Left lobe of liver (tissue), 2 donors: ENCODE measurements around the gene CDC5L. TPM values are rescaled to one million over a fixed set of nuclear protein-coding genes. Genes with fewer than 3 reads are reported as not detected.

Source experiments
- ATAC-seq: fragments of 200-7000 bp; cut with Tn5 transposase; one replicate; pipeline ENCODE4 v1.9.1; 2020; ENCODE audit warnings: mild to moderate bottlenecking, moderate library complexity
- DNase-seq: peaks from one replicate; pipeline ENCODE4 v3.0.0-alpha.2; 2020; ENCODE audit warnings: low spot score
- total RNA-seq: library from RNA; stranded (reverse); gene quantifications from one replicate; pipeline ENCODE4 v1.2.1, GENCODE V29; 2021
- donor health status: DM: no; HTN: no; CAD: no; lungs with moderate emphysema.
- donor health status: DM: no; HTN: yes; CAD: no.

CDC5L gene
- total RNA-seq, 1 donor from 2014 or later, result 10.2 TPM

GRCh38 chr6:44494011-44494501, 106.5 kb downstream of the CDC5L start:
- DNase-seq, result peak; percentile 28
- ATAC-seq, result peak; percentile 87

- peak; percentile 39 for DNase-seq
- no peak for ATAC-seq
These were observed 107.8 kb downstream of the CDC5L start for GRCh38 chr6:44495036-44495901.

- ATAC-seq (no peak), DNase-seq (peak; percentile 30)
These were observed 109.3 kb downstream of the CDC5L start for GRCh38 chr6:44496665-44497369.

GRCh38 chr6:44497807-44498206, 110.3 kb downstream of the CDC5L start:
- DNase-seq (no peak), ATAC-seq (peak; percentile 25)

- DNase-seq, result peak; percentile 11
- no peak for ATAC-seq
These were observed 110.9 kb downstream of the CDC5L start for GRCh38 chr6:44498436-44498835.

GRCh38 chr6:44499609-44500008, 112.1 kb downstream of the CDC5L start:
- no peak for DNase-seq
- no peak for ATAC-seq

Other genes starting within 250 kb of the CDC5L start
- 0.18 TPM for gene CAPN11, start 228.9 kb upstream of the CDC5L start, total RNA-seq
- gene MYMX, start 170.8 kb upstream of the CDC5L start, total RNA-seq, result not detected
- 37.5 TPM for gene SLC29A1, start 164.1 kb upstream of the CDC5L start, total RNA-seq
- gene HSP90AB1, start 140.6 kb upstream of the CDC5L start, total RNA-seq, result 187 TPM
- gene SLC35B2, start 130.2 kb upstream of the CDC5L start, total RNA-seq, result 18.4 TPM
- 2.8 TPM for gene NFKBIE, start 122.2 kb upstream of the CDC5L start, total RNA-seq
- gene TMEM151B, start 117.3 kb upstream of the CDC5L start, total RNA-seq, result not detected
- gene AARS2, start 74.4 kb upstream of the CDC5L start, total RNA-seq, result 7.7 TPM
- not detected for gene SPATS1, start 45.1 kb upstream of the CDC5L start, total RNA-seq